Urothelium cell line (cell line): Measurements from ENCODE around the gene TEX264.
"Not testable (repeated sequence)": the region's sequence is repeated elsewhere in the genome, so short reads cannot be mapped to it uniquely, and the experiment has no call there.

Source experiments
- DNase-seq: peaks from one replicate; pipeline ENCODE4 v3.0.0; 2011; ENCODE audit warnings: low spot score, mixed read lengths
- FAIRE-seq: peaks from 2 replicates; lab custom pipeline; 2011; peaks lifted over from hg19 to GRCh38; lab: Jason Lieb, UNC

Gene TEX264

GRCh38 chr3:51742978-51743377 lies 71.9 kb downstream of the TEX264 start:
- not testable (repeated sequence) for DNase-seq, FAIRE-seq

GRCh38 chr3:51747840-51748239 lies 76.8 kb downstream of the TEX264 start:
- DNase-seq (no peak), FAIRE-seq (no peak)

GRCh38 chr3:51748327-51748726 lies 77.3 kb downstream of the TEX264 start:
- no peak for FAIRE-seq
- DNase-seq: no peak

GRCh38 chr3:51750878-51751277 lies 79.8 kb downstream of the TEX264 start:
- no peak for FAIRE-seq
- no peak for DNase-seq

- FAIRE-seq (no peak), DNase-seq (no peak)
These were observed 80.2 kb downstream of the TEX264 start for GRCh38 chr3:51751287-51751686.
